HG03457 (cell line): ENCODE measurements around the gene TRPV5.

Source experiments
- ATAC-seq: cut with Tn5 transposase; IDR thresholded peaks from one replicate; pipeline ENCODE4 v1.9.1; 2021; ENCODE audit warnings: moderate number of reproducible peaks; ENCODE audit not compliant: unreplicated experiment

The TRPV5 gene

DNA sequence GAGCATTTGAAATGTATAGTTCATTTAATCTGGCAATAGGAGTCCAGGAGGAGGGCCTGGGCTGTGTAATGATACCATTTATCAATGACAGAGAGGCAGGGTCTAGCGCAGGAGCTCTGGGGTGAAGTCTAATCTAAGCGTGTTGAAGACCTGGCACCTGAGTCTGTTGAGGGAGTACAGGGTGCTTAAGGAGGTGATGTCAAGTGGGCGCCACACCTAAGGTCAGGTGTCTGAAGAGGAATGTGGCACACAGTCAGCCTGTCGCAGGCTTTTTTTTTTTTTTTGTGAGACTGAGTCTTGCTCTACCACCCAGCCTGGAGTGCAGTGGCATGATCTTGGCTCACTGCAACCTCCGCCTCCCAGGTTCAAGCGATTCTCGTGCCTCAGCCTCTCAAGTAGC, 8.0 kb upstream of the TRPV5 start:
- ATAC-seq, result no peak

DNA sequence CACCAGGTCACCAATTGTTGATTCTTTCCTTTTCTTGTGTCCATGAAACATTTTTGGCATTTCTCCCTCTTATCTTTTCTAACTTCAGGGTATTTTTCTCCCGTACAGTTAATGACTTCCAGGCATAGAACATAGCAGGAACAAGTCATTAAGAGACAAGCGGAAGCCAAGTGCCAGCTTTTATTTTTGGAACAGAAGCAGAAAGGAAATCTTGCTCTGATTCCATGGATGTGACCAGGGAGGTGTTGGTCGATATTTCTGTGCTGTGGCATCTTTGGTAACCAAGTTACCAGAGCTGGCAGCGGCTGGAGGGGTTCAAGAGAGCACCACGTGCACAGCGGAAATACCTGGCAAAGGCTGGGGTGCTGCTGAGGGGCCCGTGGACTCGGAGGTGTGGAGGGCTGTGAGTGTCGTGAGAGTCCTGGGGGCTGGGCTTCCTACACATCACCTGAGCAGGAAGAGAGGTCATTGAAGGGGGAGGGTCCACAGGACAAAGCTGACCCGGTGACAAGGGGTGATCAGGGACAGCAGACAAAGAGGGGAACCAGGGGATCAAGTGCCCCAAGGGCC, 7.5 kb upstream of the TRPV5 start:
- ATAC-seq, result no peak

DNA sequence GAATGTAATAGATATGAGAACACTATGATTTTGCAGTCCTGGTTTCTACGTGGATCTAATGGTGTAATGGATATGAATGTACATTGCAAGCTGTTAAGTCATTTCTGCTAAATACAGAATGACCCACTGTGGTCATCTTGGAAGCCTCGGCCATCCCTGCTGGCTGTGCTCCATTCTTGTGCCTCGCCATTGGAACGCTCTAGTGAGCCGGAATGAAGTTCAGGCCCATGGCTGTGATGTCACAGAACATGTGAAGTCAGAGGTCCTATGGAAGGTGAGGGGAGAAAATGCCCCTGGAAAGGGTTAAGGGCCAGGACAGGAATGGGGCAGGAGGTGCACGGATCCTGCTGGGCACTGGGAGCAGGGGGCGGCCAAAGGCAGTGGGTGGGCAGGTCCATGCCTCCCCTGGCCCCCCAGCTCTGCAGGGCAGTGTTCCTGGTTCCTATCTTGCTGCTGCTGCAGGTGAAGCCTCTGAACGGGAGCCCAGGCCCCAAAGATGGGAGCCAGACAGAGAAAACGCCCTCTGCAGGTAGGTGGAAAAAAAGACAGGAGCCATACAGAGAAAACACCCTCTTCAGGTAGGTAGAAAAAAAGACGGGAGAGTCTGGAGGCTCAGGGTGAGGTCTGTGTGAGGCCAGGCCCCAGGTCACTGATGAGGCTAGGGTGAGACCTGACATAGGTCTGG, 5.8 kb upstream of the TRPV5 start, which contains the start of gene LLCFC1:
LLCFC1 (plus strand) TSS at position 259 of the 685 bp plus-strand sequence; CDS start at position 397, 138 bp downstream.
- ATAC-seq, result no peak

DNA sequence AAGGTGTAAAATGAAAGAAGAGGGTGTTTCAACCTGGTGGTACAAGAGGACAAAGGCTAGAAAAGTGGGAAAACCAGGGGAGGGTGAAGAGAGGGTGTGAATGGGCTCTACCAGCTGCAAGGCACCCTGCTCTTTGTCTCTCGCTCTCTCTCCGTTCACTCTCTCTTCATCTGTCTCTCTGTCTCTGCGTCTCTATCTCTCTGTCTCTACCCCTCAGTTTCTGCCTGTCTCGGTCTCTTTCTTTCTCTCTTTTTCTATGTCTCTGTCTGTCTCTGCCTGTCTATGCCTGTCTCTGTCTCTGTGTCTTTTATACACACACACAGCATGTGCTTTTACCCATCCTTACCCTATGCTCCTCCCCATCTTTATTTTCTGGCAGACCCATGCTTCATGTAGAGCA, 5.1 kb upstream of the TRPV5 start:
- ATAC-seq, result no peak

DNA sequence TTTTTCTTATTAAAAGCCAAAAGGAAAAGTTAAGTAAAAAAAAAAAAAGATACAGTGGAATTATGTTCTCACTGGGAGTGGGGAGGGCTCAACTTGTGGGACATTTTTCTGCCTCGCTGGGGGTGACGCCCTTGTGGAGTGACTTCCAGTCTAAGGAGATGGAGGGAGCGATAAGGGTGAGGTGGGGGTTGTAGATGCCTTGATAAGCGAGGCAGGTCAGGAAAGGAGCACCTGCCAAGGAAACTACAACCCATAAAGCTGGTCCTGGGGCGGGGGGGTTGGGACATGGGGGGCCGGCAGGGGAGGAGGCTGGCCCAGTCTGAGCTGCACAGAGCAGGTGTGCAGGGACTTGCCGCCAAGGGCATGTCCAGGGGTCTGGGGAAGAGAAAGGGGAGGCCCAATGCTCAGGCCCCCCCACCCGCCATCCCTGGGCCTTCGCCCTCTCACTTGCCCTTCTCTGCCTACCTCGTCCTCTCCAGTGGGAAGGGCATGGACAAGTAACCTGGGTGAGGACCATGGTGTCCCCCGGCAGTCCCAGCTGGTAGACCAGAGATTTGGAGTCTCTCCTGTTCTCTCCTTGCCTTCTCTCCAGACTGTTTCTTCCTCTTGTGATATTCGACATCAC, 2.5 kb upstream of the TRPV5 start:
- ATAC-seq, result no peak

DNA sequence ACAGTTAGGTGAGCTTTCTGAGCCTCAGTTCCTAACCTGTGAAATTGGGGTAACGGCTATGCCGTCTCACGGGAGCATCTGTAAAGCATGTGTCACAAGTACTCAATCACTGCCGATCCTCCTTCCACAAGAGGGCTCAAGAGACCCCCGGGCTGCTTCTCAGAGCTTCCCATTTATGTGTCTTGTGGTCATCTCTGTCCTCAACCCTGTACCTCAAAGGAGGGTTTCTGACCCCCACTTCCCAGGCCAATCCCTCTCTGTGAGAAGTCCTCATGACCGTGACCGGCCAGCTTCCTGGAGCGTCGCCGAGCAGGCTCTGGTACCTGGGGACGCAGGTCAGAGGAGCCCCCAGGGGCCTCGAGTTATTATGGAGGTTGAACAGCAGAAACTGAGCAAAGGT, 510 bp upstream of the TRPV5 start:
- ATAC-seq, result no peak

DNA sequence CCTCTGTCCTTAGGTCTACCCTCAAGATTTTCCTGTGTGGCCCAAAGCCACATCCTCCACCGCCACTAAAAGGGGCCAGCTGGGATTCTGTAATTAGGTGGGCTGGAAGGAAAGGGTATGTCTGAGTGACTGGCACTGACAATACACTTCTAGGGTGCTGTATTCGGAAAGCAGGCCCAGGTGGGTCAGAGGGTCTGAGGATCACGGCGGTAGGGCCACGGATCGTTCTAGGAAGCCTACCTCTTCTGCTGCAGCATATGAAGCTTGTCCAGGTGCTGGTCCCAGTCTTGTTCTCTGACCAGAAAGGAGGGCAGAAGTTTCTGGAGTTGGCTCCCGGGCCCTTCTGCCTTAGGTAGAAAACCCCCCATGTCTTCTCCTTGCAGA, 462 bp downstream of the TRPV5 start:
- ATAC-seq, result no peak

DNA sequence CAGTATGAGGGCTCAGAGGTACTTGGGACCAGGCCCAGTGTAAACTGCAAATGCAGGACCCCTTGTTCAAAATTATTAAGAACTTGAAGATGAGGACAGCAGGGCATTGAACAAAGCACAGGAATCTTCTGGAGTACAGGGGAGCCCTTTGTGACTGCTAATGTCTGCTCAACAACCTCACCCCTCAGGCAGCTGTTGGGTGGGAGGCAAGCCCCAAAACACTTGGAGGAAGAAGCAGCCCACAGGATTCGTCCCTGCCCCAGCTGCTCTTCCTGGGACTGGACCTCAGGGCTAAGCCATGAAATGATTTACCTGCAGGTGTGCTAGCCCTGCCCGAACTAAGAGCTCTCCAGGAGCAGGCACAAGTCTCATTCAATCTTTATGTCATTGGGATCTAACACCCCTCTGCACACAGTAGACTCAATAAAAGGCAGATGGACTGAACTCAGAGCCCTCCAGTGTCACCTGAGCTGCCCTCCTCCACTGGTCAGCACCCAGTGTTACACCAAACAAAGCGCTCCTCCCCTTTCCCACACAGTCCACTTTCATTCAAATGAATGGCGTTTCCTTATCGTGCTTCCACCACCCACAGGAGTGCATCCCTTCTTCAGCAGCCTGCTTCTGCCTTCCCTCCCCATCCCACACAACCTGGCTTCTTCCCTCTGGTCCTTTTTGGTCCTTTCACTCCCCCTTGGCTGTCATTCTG, 1.0 kb downstream of the TRPV5 start:
- ATAC-seq, result no peak

DNA sequence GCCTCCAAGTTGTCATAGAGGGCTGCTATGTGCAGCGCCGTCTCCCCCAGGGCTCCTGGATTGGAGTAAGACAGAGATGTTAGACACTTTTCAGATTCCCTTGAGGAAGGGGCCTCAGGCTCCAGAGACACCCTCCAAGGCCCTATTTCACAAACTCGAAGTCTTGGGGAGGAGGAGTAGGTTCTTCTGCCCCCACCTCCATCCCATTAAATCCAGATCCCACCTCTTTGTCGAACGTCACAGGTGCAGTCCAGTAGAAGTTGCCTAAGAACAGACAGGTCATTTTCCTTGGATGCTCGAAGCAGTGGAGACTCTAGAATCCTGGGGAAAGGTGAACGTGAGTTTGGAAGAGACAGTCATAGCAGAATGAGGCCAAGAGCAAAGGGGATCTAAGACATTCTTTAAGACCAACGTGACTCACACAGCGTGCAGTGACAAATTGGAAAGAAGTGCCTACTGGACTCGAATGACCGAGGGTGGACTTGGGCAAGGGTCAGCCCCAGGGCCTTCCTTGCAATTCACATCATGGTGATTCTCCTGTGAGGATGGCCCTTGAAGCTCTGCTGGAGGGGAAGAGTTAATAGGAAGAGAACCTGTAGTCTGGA, 3.3 kb downstream of the TRPV5 start:
- no peak for ATAC-seq

DNA sequence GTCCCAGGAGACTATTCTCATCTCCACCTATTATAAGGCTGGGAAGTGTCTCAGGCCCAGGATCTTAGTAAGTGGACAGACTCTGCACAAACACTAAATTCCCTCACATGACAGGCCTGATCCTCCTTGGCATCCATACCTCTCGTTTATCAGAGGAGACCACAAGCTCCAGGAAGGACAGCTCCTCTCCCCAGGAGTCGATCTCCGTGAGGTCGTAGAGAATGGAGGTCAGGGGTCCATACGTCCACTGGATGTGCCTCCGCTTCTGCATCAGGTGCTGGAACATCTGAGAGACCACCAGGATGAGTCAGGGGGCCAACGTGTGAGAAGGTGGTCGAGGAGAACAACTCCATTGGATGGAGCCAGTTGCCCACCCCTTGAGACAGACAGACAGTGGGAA, 5.6 kb downstream of the TRPV5 start:
- no peak for ATAC-seq

DNA sequence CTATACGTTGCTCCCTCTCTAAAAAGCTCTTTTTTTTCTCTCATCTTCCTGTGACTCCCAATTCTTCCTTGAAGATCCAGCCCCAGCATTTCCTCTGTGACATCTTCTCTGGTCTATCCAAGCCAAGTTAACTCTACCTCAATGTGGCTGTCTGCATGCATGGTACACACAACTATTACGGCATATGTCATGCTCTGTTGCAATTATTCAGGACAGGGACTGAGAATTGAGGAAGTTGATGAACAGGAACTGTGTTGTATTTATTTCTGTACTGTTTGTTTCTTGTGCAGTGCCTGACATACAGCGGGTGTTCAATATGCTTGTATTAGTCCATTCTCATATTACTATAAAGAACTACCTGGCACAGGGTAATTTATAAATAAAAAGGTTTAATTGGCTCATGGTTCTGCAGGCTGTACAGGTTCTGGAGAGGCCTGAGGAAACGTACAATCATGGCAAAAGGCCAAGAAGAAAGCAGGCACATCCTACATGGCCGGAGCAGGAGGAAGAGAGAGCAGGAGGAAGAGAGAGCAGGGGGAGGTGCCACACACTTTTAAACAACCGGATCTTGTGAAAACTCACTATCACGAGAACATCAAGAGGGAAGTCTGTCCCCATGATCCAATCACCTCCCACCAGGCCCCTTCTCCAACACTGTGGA, 6.3 kb downstream of the TRPV5 start:
- no peak for ATAC-seq

DNA sequence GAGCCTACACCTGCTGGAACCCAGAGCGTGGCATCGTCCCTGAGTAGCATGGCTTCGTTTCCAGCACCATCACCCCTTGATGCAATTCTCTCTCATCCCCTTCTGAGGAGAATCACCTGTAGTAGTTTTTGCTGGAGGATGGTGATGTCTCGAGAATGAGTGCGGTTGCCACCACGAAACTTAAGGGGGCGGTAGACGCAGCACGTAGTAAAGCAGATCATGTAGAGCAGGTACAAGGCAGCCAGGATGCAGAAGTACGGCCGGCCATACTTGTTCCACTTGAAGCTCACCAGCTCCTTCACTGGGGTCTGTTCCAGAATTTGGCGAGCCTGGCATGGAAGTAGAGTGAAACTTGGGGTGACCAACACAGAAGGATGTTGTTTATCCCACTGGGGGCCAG, 8.1 kb downstream of the TRPV5 start:
- ATAC-seq, result no peak

DNA sequence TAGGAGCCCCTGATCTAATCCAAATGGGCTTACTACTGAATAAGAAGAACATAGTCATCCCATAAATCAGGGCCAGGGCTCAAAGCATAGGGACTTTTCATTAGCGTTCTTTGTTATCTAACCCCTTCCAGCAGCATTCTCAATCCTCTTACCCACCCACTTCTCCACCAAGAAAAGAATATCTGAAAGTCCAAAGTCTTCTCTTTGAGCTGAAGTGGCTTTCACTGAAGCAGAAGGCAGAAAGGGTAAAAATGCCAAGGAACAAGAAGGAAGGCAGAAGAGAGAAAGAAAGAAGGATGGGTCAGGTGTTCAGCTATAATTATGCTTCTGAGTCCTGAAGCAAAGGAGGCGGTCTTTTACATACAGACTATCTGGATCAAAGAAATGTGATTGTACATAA, 10.2 kb downstream of the TRPV5 start:
- no peak for ATAC-seq

DNA sequence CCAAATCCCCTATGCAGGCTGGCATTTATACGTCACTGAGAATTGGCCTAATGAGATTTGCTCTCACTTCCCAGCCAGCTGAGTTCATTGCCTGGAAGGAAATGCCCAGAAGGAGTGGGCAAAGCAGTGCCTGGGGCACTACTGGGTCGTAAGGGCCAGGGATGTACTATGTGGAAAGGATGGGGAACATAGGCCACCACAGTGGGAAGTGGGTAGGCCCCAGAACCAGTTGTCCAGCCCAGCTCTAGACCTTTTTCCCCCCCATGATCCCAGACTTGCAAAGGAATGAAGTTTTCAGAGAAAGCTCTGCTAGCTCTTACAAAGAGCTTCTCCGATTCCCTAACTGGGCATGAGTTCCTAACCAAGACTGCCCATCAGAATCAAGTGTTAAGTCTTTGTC, 13.9 kb downstream of the TRPV5 start:
- ATAC-seq, result no peak

DNA sequence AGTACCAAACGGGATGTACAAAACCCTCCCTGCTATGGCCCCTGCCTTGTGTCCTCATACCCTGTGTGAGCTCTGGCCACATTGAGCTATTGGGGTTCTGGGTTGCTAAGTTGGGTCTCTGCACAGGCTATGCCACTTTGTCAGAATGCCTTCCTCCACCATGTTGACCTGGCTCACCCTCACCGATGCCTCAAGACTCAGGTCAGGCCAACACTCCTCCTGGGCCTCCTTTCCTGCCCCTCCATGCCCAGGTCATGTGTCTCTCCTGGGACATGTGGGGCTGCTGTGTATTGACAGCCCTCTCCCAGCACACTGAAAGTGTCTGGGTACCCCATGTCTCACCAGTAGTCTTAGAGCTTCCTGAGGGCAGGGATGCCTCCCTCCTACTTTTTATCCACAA, 14.6 kb downstream of the TRPV5 start:
- ATAC-seq, result no peak

DNA sequence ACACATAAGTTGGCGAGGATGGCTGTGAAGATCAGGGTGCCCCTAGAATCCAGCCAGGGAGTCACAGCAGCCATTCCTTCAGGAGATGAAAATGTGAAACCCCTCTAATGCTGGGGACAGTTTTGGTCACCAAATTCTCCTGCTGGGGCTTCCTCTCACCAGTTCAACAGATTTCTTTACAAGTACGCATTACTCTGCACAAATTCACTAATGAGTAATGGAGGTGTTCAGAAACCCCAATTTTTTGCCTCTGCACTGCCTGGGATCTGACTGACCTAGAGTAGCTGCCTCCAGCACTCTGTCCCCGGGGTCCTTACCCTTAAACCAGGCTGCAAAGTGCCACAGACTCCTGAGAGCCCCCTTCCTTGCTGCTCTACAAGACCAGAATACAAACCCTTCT, 16.1 kb downstream of the TRPV5 start:
- ATAC-seq, result no peak

DNA sequence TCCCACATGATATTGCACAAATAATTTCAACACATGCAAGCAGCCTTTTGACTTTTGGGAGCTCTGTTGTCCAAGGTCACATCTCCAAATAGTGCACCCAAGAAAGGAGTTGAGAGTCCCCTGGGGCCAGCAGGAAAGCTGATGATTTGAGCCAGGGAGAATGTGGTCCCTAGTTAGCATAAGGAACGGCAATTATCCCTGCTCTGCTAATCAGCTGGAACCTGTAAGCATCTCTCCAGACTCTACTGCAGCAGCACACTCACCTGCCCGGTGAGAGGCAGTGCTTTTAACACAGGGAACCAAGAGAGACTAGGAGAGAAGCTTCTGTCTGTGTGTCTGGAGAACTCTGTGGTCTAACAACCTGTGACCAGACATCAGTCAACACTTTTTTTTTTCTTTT, 17.0 kb downstream of the TRPV5 start:
- no peak for ATAC-seq

DNA sequence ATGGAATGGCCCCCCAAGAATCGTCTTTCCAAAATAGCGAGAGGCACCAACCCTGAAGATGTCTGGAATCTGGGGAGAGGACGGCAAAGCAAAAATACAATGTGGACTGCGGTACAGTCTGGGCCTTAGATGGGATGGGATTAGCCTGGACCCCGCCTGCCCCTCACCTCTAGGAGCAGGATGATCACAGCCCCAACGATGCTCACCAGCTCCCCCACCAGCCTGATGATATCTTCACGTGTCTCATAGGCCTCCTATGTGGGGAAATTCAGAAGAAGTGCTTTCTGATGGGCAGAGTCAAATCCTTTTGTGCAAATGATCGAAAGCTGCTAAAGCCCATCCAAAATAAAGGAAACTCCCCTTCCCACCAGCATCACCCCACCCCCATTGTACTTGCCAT, 18.2 kb downstream of the TRPV5 start:
- ATAC-seq, result no peak

DNA sequence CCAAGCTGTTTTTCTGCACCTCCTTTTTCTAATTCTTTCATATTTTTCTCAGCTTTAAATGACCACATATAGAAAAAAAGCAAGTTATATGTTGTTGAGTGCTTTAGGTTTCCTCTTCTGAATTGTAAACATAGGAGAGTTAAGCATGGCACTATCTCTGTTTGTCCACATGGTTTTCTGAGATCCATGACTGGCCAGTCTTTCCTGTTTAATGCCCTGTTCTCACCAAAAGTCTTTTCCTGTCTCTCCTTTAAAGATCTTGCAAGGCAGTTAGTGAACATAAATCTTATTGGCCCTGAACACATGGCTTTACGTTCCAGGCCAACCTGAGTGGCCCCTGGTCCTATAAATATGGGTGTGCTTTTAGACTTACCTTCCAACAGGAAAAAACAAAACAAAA, 19.4 kb downstream of the TRPV5 start:
- ATAC-seq, result no peak

DNA sequence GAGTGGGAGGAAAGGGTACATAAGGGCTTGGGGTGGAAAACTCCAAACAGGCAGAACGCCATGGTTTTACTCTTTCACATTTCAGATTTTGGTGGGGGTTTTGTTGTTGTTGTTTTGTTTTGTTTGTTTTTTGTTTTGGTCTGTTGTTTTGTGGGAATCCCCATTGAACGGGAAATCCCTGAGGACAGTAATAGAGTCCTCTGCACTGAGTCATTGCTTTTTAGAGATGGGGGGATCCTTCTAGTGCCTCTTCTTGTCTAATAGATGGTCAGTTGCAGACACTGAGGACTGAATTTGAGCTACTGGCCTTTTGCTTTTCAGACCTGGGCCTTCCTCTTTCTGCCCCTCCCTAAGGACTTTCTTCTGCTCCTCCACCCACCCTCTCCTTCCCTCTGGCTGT, 20.0 kb downstream of the TRPV5 start:
- no peak for ATAC-seq

DNA sequence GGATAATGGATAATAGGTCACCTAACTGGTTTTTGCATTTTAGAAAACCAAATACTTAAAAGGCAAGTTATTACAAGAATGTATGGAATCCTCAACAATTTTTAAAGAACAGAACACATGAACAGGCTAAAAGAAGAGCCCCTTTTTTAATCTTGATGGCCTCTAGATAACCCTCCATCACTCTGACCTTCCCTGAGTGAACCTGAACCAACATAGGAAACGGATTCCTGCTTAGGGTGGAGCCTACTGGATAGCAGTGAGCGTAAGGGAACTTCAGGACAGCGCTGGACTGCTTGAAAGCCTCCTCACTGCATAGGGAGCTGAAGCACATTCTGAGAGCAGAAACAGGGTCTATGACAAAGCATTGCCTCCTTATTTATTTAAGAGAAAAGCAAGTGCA, 20.5 kb downstream of the TRPV5 start:
- no peak for ATAC-seq
